OCI-LY3 (cell line): ENCODE data around the gene CD59.
"Not testable (repeated sequence)": the region's sequence is repeated elsewhere in the genome, so short reads cannot be mapped to it uniquely, and the experiment has no call there.

ENCODE experiments used
- H2AFZ ChIP-seq: fragments of 200-600, 300-600 bp; shearing (Covaris generic); 2 replicates; pipeline ENCODE4 v1.6.0; 2014; ENCODE audit warnings: antibody characterized with exemption, low read depth, low read length
- H3K27ac ChIP-seq: fragments of 200-600, 300-600 bp; sonication (generic); 2 replicates; pipeline ENCODE4 v1.5.1; 2014; ENCODE audit warnings: mild to moderate bottlenecking, low read length, moderate library complexity, mixed read lengths
- H3K27me3 ChIP-seq: fragments of 200-600, 300-600 bp; sonication (generic); 2 replicates; pipeline ENCODE4 v1.6.1; 2014; ENCODE audit warnings: low read depth, low read length, mixed read lengths
- H3K36me3 ChIP-seq: fragments of 200-600, 300-600 bp; sonication (generic); replicated peaks from 2 replicates; pipeline ENCODE3; 2014; ENCODE audit warnings: low read depth, low read length, mixed read lengths
- H3K4me1 ChIP-seq: fragments of 300-600, 200-600 bp; sonication (generic); 2 replicates; pipeline ENCODE4 v1.6.1; 2014; ENCODE audit warnings: low read length, mixed read lengths
- H3K4me2 ChIP-seq: fragments of 200-600, 300-600 bp; sonication (generic); 2 replicates; pipeline ENCODE4 v1.6.1; 2014; ENCODE audit warnings: low read length, mixed read lengths
- H3K4me3 ChIP-seq: fragments of 300-600, 200-600 bp; sonication (generic); 2 replicates; pipeline ENCODE4 v1.5.1; 2014; ENCODE audit warnings: antibody characterized with exemption, mild to moderate bottlenecking, low read length, moderate library complexity
- H3K79me2 ChIP-seq: fragments of 300-600, 200-600 bp; shearing (Covaris generic); 2 replicates; pipeline ENCODE4 v1.6.1; 2014; ENCODE audit warnings: mild to moderate bottlenecking, low read length, mixed read lengths
- H3K9ac ChIP-seq: fragments of 300-600, 200-600 bp; shearing (Covaris generic); 2 replicates; pipeline ENCODE4 v1.6.0; 2014; ENCODE audit warnings: mild to moderate bottlenecking, low read length, moderate library complexity
- H3K9me3 ChIP-seq: fragments of 200-600, 300-600 bp; shearing (Covaris generic); 2 replicates; pipeline ENCODE4 v1.6.1; 2014; ENCODE audit warnings: low read length, mixed read lengths; ENCODE audit not compliant: insufficient read depth
- H4K20me1 ChIP-seq: fragments of 200-600, 300-600 bp; sonication (generic); 2 replicates; pipeline ENCODE4 v1.6.1; 2016; ENCODE audit warnings: low read length, mixed read lengths; ENCODE audit not compliant: insufficient read depth
- EZH2phosphoT487 ChIP-seq: fragments of 200-600 bp; shearing (Covaris generic); IDR thresholded peaks from 2 replicates; pipeline ENCODE4 v1.6.1; 2018; ENCODE audit warnings: antibody characterized with exemption, mixed run types, low read depth
- TF ChIP-seq, protein P1 (sequence below): fragments of 200-600, 300-600 bp; sonication (generic); IDR thresholded peaks from 2 replicates; pipeline ENCODE4 v1.5.1; 2014; ENCODE audit warnings: antibody characterized with exemption, low read length, low read depth

Gene CD59

DNA sequence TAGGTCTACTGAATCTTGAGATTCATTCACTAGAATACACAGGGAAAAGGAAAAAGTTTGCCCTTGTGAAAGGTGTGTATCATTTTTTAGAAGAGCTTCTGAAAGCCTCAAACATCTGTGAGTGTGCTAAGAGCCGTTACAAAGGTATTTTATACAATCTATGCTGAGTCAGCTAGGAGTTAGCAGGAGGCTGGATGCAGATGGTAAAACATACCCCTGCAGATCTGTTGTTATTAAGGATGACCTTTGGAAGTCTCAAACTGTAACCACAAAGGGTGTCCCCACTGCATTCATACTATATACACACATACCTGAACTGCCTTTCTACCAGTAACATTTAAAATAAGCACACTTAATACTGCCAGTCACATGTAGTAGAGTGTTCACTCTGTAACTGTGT is 27.2 kb downstream of the CD59 start:
- Histone ChIP-seq H3K9me3 (no peaks in the 10 kb centered on the region), H3K36me3 (peaks cover 24% of the 10 kb centered on the region), H3K4me3 (no peak overlapping the region), H4K20me1 (no peaks in the 10 kb centered on the region), H3K4me2 (no peak overlapping the region), H2AFZ (no peak overlapping the region), H3K27ac (no peak overlapping the region), H3K79me2 (no peaks in the 10 kb centered on the region), H3K4me1 (no peaks in the 10 kb centered on the region), H3K27me3 (no peaks in the 10 kb centered on the region), H3K9ac (no peak overlapping the region)
- TF ChIP-seq, protein P1, sequence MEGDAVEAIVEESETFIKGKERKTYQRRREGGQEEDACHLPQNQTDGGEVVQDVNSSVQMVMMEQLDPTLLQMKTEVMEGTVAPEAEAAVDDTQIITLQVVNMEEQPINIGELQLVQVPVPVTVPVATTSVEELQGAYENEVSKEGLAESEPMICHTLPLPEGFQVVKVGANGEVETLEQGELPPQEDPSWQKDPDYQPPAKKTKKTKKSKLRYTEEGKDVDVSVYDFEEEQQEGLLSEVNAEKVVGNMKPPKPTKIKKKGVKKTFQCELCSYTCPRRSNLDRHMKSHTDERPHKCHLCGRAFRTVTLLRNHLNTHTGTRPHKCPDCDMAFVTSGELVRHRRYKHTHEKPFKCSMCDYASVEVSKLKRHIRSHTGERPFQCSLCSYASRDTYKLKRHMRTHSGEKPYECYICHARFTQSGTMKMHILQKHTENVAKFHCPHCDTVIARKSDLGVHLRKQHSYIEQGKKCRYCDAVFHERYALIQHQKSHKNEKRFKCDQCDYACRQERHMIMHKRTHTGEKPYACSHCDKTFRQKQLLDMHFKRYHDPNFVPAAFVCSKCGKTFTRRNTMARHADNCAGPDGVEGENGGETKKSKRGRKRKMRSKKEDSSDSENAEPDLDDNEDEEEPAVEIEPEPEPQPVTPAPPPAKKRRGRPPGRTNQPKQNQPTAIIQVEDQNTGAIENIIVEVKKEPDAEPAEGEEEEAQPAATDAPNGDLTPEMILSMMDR = no peak
- no peak for TF ChIP-seq EZH2phosphoT487

DNA sequence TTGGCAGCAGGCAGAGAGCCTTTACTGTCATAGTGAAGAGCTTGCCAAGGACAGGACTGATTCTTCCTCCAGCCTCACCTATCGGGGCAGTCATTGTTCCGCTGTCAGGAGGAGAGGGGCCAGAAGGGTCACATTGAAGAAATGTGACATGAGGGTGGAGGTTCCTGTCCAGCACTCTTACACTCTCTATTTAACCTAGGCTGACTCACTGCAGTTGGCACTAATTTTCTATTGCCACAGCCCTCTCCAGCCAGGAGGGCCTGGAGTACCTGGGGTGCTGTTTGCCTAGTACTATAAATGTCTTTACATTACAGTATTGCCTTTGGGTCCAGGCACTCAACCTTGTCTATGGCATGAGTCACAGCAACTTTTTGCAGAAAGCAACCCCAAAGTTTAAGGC is 28.4 kb downstream of the CD59 start:
- not testable (repeated sequence) for H3K4me2 ChIP-seq, H3K4me3 ChIP-seq, H4K20me1 ChIP-seq, H3K27ac ChIP-seq, H2AFZ ChIP-seq, H3K79me2 ChIP-seq, H3K9ac ChIP-seq, H3K27me3 ChIP-seq, H3K9me3 ChIP-seq, H3K4me1 ChIP-seq
- peaks cover 23% of the 10 kb centered on the region for H3K36me3 ChIP-seq

DNA sequence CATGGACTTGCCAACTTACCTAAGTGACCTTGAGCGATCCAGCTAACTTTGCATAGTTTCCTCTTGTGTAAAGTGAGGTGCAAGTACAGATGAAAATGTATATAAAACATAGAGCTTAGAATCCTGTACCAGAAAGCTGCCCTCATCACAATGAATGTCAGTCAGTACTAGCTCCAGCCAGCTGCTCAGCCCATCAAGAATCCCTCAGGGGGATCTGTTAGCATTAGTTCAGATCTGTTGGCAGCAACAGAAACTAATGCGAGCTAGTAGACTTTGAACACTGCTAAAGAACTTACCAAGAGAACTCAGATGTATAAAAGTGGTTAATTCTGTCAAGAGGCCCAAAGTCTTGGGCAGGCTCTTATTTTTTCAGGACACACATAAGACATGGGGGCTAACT is 29.3 kb downstream of the CD59 start:
- TF ChIP-seq EZH2phosphoT487 = no peak
- TF ChIP-seq, protein P1 = no peak
- H3K27me3 ChIP-seq = no peaks in the 10 kb centered on the region
- no peak overlapping the region for H3K4me3 ChIP-seq
- H3K79me2 ChIP-seq = no peaks in the 10 kb centered on the region
- H3K9me3 ChIP-seq = no peaks in the 10 kb centered on the region
- H3K9ac ChIP-seq = no peak overlapping the region
- no peak overlapping the region for H3K27ac ChIP-seq
- H2AFZ ChIP-seq = no peak overlapping the region
- H3K36me3 ChIP-seq = peaks cover 16% of the 10 kb centered on the region
- H3K4me2 ChIP-seq = no peak overlapping the region
- no peaks in the 10 kb centered on the region for H4K20me1 ChIP-seq
- H3K4me1 ChIP-seq = no peaks in the 10 kb centered on the region

DNA sequence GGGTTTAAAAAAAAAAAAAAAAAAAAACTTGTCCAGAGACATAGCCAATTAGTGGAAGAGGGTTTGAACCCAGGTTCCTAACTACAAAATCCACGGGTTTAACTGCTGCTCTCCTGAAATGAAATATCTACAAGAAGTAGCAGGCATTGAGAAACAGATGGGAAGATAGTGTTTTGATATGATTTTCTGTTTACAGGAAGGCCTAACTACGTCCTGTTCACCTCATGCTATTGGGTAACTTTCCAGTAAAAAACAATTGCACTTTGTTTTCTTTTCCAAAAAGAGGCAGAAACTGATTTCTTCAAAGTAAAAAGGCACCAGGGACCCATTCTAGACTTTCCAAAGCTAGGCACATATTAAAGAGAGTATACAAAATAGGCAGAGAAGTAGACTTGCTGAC is 29.7 kb downstream of the CD59 start:
- Histone ChIP-seq H3K27me3 (no peaks in the 10 kb centered on the region), H3K4me3 (no peak overlapping the region), H4K20me1 (no peaks in the 10 kb centered on the region), H3K79me2 (no peaks in the 10 kb centered on the region), H2AFZ (no peak overlapping the region), H3K4me1 (no peaks in the 10 kb centered on the region), H3K4me2 (no peak overlapping the region), H3K9me3 (no peaks in the 10 kb centered on the region), H3K27ac (no peak overlapping the region), H3K9ac (no peak overlapping the region), H3K36me3 (peaks cover 16% of the 10 kb centered on the region)
- no peak for TF ChIP-seq EZH2phosphoT487
- TF ChIP-seq, protein P1 = no peak
